Mammary epithelial cell (primary cell): ENCODE measurements around the gene MPZL1.

Experiments used
- CTCF ChIP-seq, 2 donors: IDR thresholded peaks in 1 of 2; conservative IDR thresholded peaks in 1 of 2; 2 replicates each; pipeline ENCODE4 v1.5.1; 2011 to 2012; ENCODE audit warnings: inconsistent platforms in 2 of 2, low read length in 2 of 2, mild to moderate bottlenecking in 2 of 2, control low read depth in 1 of 2, low read depth in 1 of 2; ENCODE audit not compliant: insufficient read depth in 1 of 2; ENCODE audit errors: extremely low read depth in 1 of 2
- EZH2 ChIP-seq: IDR thresholded peaks from 2 replicates; pipeline ENCODE4 v1.6.1; 2012; ENCODE audit warnings: low read length, inconsistent platforms, borderline replicate concordance

- TF ChIP-seq CTCF (conservative IDR thresholded peaks at IDR 0.05 in 1 of 2, IDR thresholded peaks at IDR 0.05 in 1 of 2; ENCODE audit: extremely low read depth in 1 of 2, insufficient read depth in 1 of 2, low read depth in 1 of 2, low read length in 2 of 2) (no peak), EZH2 (no peak)
Observed at GRCh38 chr1:167706363-167706762, 15.4 kb upstream of the MPZL1 start.
